ENCODE data around the gene CAPN15. TPM values are rescaled to one million over a fixed set of nuclear protein-coding genes. Genes with fewer than 3 reads are reported as not detected.
A peak's percentile ranks its signal among the peaks of the same experiment; 100 is the strongest.

The CAPN15 gene
- total RNA-seq, 1 donor from 2014 or later: 50.5 TPM

DNA sequence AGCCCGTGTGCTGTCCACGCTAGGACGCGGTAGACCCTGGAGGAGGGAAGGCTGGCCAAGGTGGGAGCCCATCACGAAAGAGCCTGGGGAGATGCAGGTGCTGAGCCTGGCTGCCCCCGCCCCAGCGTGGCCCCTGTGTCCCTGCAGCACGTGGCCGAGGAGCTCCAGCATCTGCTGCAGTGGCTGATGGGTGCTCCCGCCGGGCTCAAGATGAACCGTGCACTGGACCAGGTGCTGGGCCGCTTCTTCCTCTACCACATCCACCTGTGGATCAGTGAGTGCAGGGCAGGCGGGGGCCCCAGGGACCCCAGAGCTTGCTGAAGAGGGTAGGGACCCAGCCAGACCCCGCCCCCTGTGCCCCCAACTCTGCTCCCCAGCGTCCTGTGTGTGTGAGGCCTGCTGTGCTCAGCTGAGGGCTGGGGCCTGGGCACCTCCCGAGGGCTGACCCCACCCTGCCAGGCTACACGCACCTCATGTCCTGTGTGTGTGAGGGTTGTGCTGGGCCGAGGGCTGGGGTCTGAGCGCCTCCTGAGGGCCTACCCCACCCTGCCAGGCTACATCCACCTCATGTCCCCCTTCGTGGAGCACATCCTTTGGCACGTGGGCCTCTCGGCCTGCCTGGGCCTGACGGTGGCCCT, 50.8 kb downstream of the CAPN15 start:
- no peak for DNase-seq

DNA sequence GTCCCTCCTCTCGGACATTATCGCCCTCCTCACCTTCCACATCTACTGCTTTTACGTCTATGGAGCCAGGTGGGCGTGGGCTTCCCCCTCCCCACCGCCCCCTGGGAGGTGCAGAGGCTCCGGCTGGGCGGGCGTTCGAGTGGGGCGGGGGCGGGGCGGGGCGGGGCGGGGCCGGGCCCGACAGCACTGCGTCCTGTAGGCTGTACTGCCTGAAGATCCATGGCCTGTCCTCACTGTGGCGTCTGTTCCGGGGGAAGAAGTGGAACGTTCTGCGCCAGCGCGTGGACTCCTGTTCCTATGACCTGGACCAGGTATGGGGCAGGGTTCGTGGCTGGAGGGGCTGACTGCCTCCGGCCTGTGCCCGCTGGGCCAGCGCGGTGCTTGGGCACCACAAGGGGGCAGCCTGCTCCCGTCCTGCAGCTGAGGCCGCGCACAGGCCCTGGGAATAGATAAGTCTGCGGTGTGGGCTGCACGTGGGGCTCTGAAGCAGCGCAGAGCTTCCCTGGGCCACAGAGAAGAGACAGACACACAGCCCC, 51.4 kb downstream of the CAPN15 start:
- DNase-seq: peak; percentile 86

DNA sequence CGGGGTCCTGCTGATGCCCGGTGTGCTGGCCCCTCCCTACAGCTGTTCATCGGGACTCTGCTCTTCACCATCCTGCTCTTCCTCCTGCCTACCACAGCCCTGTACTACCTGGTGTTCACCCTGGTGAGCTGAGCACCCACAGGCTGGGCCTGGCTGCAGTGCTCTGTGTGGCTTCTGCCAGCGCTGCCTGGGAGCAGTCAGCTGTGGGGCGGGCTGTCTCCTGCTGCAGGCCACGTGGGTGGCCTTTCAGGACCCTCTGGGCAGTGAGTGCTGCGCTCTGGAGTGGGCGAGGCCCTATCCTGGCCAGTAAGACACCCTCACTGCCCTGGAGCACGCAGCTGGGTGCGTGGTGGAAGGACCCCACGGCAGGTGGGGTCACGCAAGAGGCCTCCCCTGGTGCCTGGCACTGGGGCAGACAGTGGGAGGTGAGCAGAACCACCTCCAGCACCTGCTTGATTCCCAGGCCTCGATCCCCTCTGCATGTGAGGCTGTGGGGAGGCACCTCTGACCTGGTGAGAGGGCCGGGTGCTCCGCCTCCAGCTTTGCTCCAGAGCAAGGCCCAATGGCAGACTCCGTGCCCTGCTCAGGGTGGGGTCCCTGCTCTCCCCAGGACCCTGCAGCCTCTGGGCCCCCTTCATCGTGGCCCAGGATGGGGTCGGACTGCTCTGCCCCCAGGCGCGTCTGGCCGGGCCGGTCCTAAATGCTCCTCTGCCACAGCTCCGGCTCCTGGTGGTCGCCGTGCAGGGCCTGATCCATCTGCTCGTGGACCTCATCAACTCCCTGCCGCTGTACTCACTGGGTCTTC, 52.8 kb downstream of the CAPN15 start:
- DNase-seq: no peak

DNA sequence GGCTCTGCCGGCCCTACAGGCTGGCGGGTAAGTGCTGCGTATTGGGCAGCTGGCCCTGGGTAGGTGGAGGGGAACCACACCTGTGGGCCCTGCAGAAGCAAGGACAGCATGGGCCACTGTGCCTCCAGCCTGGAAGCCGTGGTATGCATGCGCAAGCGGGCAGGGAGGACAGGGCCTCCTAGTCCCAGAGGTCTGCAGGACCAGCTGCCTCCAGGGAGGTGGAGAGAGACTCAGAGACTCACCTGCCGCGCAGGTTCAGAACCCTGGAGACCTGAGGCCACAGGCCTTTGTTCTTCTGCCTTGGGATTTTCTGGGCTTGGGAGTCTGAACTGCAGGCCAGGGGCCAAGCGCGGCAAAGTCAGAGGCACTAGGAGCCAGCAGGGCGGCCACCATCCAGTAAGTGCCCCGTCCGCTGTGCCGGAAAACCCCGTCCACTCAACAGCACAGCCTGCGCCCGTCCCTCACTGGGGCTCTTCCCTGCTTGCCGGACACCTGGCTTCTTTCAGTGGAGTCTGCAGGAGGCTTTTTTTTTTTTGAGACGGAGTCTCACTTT, 53.5 kb downstream of the CAPN15 start:
- DNase-seq: no peak

DNA sequence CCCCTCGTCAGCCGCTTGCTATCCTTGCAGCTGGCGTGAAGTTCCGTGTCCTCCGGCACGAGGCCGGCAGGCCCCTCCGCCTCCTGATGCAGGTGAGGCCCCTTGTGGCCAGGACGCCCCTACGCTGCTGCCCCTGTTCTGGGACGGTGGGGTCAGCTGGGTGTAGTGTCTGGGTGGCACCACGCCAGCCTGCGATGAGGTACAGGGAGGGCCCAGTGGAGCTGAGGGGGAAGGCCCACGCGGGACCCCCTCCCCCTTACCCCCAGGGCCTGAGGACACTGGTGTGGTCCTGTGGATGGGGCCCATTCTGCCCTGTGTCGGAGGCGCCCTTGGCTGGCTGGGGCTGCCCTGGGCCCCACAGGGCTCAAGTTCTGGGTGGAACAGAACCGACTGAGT, 54.7 kb downstream of the CAPN15 start:
- no peak for DNase-seq

DNA sequence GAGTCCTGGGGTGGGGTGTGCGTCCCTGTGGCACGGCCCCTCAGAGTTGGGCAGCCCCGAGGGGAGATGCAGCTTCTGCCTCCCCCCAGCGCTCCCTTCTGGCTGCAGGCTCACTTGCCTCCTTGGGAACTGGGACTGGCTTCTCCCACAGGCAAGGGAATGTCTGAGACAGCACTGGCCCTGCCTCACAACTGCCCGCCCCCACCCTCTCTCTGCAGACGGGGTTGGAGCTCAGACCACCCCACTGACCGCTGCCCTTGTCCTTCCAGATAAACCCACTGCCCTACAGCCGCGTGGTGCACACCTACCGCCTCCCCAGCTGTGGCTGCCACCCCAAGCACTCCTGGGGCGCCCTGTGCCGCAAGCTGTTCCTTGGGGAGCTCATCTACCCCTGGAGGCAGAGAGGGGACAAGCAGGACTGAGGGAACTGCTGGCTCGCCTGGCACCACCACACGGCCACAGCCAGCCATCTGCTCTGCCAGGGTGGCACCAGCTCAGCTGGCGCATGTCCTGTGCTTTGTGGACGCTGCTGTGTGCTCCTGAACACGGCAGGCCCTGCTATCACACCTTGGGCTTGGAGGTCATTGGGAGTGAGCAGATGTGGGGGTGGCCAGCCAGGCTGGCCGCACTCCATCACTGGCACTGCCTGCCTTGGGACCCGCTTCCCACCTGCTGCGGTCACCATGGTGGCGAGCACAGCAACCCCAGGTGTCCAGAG, 55.3 kb downstream of the CAPN15 start:
- DNase-seq: no peak

DNA sequence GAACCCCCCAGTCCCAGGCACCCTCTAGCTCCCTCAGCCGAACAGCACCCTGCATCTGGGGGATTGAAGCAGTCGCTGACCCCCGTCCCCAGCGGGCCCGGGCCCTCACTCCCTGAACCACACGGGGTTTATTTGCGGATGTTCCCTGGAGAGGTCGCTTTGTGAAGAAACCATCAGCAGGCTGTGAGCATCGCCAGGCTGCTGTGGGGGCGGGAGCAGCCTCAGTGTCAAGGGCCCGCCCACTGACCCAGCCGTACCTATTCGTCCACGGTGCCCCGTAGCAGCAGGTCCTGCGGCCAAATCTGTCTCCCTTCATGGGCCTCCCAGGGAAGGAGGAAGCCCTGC, 55.9 kb downstream of the CAPN15 start:
- DNase-seq: no peak

DNA sequence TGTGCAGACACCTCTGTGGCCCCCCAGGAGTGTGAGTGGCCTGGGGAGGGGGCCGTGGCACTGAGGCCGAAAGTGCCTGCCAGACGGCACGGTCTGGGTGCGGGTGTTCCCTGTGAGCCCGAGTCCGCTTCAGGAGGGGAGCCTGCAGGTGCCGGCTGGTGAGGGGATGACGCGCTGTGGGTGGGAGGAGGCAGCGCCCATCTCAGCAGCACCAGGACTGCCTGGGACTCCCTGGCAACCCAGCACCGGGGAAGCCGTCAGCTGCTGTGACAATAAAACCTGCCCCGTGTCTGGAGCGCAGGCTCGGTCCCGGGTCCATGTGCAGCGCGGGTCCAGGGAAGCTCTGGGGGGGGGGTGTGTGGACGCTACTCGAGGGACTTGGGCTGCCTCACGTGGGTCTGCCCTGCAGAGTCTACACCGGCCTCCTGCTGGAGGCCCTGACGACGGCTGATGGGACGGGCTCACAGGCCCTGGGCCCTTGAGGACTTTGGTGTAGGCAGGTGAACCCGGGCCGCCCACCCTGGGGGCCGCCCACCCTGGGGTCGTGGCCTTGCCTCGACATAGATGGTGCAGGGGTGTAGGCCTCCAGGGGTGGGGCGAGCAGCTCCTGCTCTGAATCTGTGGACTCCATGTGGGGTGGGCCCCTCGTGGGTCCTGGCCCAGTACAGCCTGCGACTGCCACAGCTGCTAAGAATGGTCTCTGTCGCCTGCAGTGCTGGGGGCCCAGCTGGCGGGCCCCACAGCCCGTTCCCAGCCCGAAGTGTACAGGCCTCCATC, 56.5 kb downstream of the CAPN15 start:
- DNase-seq: no peak

DNA sequence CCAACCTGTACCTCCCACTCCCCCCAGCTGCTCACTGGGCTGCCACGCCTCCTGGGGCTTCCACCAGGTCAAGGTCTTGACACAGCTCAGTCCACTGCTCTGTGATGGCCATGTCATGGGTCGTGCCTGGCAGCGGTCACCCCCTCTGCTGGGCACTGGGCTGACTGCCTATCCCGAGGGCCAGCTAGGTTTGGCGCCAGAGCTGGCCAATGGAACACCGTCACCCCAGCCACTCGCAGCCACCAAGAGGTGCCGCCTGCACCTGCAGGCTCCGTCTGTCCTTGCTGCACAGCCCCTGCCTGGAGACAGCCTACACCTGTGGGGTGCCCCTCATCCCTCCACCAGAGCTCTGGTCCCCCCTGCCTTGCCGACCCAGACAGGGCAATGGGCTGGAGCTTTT, 57.8 kb downstream of the CAPN15 start:
- no peak for DNase-seq

DNA sequence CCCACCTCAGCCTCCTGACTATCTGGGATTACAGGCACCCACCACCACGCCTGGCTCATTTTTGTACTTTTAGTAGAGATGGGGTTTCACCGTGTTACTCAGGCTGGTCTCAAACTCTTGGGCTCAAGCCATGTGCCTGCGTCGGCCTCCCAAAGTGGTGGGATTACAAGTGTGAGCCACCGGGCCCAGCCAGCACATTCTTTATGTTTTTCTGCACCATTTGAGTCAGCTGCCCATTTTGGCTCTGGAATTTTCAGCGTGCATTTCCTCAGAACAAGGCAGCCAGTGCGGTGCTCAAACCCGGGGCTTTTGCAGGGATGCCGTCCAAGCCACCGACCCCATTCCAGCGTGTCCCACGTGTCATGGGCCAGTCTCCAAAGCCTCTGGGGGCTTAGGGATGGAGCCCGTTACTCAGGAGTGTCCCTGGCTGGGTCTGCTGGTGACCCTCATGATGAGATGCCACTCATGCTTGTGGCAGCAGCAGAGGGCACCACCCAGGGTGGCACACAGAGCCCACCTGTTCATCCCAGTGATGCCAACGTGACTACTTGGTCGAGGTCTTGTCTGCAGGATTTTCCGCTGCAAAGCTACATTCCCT, 58.6 kb downstream of the CAPN15 start:
- DNase-seq: no peak

DNA sequence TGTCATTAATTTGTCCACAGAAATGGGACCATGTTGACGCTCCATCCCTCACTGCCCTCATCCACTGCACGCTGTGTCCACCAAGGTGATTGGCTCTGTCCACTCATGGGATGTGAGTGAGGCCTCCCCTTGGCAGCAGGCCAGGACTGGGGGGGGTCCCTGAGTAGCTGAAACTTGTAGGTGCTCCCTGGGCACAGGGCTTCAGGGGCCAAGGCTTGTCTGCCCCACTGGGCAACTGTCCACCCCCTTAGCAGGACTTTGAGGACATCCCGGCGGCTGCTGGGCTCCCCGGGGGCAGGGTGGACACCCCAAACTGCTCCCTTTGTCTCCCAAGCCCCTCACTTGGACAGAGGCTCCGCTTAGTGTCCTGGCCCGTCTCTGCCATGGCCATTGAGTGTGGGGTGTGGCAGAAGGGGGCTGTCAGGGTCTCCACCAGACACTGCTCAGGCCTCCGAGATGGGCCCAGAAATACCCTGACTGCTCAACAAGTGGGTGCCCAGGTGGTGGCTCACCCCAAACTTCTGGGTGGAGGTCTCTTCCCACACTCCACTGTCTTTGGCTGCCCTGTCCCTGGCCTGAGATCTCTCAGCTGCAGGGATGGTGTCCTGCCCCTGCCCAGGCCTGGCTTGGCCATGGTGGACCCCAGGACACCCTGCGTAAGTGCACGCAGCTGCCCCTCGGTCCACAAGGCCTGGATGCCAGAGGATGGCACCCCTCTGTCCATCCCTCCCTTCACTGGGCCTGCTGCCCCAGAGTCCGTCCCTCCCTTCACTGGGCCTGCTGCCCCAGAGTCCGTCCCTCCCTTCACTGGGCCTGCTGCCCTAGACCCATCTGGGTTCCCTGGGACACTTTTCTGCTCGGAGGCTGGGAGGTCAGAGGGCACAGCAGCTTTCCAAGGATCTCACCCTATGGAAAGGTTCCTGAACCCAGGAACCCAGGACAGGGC, 59.4 kb downstream of the CAPN15 start:
- no peak for DNase-seq

DNA sequence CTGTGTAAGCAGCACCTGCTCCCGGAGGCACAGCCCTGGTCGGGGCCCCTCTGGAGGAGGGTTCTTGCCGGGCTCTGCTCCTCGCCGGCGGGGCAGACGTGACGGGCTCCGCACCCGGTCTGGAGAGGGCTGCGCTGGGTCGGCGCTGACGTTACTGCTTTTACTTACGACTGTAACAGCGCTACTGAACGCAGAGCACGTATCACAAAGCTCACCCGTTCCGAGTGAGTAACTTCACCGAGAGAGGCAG, 61.1 kb downstream of the CAPN15 start:
- DNase-seq: peak; percentile 78

DNA sequence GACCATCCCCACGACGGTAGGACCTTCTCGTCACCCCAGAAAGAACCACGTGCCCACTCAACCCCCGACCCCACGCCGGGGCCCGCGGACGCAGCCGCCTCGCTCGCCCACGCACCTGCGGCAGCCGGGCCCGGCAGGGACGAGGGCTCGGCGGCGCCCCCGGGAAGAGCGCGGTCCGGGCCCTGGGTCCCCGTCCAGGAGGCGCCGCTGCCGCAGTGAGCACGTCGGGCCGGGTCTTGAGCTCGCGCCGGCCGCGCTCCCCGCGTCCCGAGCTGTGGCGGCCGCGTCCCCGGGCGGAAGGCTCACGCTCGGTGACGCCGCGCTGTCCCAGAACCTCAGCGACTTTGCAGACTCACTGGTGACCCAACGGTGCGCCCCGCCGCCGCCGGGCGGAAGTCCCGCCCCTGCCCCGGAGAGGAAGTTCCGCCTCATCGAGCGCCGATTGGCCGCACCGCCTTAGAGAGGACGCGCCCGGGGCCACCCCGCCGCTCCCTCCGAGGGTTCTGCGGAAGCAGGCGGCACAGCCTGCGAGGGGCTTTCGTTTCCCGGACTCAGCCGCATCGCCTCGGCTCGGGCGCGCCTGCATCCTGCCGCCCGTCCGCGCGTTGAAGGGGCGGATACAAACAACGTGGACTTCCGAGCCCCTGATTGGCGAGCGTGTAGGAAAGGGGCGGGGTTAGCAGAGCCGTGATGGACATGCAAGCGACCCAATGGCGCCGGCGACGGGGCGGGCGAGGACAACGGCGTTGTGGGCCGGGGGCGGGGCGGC, 61.6 kb downstream of the CAPN15 start:
- DNase-seq: peak; percentile 97

DNA sequence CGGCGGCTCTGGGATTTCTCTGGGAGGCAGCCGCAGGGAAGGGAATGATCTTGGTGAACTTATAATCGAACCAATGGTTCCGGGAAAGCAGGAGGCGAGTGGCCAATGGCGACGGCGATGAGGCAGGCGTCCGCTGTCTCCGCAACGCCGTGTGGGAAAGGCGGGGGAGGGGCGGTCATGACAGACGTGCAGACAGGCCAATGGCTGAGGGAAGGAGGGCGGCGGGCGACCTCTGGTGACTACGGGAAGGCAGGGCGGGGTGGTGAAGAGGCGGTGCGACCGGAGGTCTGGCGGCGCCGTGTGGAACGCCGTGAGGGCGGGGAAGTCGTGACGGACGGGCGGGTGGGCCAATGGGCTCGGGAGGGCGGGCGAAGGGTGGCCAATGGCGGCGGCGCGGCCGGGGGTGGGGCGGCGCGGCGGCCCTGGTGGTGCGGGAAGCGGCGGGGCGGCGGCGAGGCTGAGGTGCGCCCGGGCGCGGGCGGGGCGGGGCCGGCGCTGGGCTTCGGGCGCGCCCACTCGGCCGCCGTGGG, 62.2 kb downstream of the CAPN15 start, which contains the start of gene RAB40C:
RAB40C (plus strand) TSS at position 409 of the 530 bp plus-strand sequence. CDS start 226 bp downstream, outside the sequence.
- peak; percentile 99 for DNase-seq

DNA sequence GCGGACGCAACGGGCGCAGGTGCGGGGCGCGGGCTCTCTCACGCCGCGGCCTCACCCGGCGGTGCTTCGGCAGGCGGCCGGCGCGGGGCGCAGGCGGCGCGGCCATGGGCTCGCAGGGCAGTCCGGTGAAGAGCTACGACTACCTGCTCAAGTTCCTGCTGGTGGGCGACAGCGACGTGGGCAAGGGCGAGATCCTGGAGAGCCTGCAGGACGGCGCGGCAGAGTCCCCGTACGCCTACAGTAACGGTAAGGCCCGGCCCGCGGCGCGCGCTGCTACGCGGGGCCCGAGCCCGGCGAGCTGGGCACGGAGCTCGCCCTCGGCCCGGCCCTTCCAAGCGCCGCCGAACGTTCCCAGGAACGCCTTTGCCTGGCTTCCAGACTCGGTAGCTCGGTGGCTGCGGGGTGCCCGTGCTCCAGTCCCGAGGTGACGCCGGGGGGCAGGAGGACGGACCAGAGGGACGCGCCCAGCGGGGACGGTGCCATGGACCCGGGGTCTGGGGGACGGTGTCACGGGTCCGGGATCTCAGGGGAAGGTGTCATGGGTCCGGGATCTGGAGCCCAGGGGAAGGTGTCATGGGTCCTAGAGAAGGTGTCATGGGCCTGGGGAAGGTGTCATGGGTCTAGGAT, 62.8 kb downstream of the CAPN15 start:
- peak; percentile 67 for DNase-seq

DNA sequence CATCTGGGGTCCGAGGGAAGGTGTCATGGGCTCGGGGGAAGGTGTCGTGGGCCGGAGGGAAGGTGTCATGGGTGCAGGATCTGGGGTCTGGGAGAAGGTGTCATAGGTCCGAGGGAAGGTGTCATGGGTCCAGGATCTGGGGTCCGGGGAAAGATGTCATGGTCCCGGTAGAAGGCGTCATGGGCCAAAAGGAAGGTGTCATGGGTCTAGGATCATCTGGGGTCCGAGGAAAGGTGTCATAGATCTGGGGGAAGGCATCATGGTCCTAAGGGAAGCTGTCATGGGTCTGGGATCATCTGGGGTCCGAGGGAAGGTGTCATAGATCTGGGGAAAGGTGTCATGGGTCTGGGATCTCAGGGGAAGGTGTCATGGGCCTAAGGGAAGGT, 63.3 kb downstream of the CAPN15 start:
- no peak for DNase-seq

DNA sequence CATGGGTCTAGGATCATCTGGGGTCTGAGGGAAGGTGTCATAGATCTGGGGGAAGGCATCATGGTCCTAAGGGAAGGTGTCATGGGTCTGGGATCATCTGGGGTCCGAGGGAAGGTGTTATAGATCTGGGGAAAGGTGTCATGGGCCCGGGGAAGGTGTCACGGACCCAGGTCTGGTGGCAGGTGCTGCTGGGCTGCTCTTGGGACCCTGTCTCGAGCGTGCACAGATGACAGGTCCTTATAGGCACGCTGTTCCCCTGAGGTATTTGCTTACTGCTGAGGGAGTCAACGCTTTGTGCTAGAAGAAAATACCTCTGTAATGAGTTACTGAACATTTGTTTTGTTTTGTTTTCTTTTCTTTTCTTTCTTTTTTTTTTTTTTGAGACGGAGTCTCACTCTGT, 63.7 kb downstream of the CAPN15 start:
- DNase-seq: no peak

DNA sequence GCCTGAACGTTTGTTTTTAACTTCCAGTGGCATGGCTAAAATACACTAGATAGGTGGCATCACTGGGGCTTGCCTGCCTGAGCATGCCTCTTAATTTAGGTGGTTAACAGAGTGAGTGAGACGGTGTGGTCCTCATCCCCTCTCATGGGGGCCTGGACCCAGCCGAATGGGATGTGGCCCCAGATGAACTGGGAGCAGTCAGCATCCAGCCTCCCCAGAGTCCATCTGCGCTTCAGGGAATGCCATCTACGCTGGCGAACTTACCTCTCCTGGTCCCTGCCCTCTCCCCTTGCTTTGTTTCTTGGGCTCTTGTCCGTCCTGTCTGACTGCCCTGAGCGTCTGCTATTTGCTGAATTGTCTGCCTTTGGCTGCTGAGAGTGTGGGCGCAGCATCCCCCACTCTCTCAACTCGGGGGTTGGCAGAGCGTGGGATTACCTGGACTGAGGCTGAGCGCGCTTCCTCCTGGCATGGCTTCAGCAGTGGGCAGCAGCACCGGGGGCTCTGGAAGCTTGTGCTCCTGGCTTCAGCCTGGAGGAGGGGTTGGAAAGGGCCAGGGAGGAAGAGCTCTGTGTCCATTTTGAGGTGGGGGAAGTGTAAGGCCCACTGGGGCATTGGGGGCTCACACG, 64.5 kb downstream of the CAPN15 start:
- DNase-seq: no peak

All from dermis blood vessel endothelial cell (primary cell).